ENCODE data around the gene ARID1A.
A peak's percentile ranks its signal among the peaks of the same experiment; 100 is the strongest.

Gene ARID1A

GRCh38 chr1:26747048-26747447, 51.2 kb downstream of the ARID1A start:
- no peak for TF ChIP-seq GATA1 (IDR thresholded peaks at IDR 0.05; ENCODE audit: low read depth, low read length)
- no peak for DNase-seq

GRCh38 chr1:26748351-26748750, 52.5 kb downstream of the ARID1A start:
- no peak for TF ChIP-seq GATA1 (IDR thresholded peaks at IDR 0.05; ENCODE audit: low read depth, low read length)
- no peak for TF ChIP-seq POLR2A (IDR thresholded peaks at IDR 0.05; ENCODE audit: low read length)
- DNase-seq = no peak

GRCh38 chr1:26749458-26749857, 53.6 kb downstream of the ARID1A start:
- TF ChIP-seq GATA1 (IDR thresholded peaks at IDR 0.05; ENCODE audit: low read depth, low read length) (no peak), POLR2A (IDR thresholded peaks at IDR 0.05; ENCODE audit: low read length) (no peak)
- DNase-seq = no peak

- peak in 1 of 2 experiments; percentile 32 for DNase-seq
- no peak for TF ChIP-seq POLR2A (IDR thresholded peaks at IDR 0.05; ENCODE audit: low read length)
- TF ChIP-seq GATA1 (IDR thresholded peaks at IDR 0.05; ENCODE audit: low read depth, low read length) = no peak
These were observed 54.6 kb downstream of the ARID1A start for GRCh38 chr1:26750428-26750827.

- no peak for TF ChIP-seq GATA1 (IDR thresholded peaks at IDR 0.05; ENCODE audit: low read depth, low read length)
- TF ChIP-seq POLR2A (IDR thresholded peaks at IDR 0.05; ENCODE audit: low read length) = no peak
- DNase-seq = no peak
These were observed 56.7 kb downstream of the ARID1A start for GRCh38 chr1:26752519-26752918.

GRCh38 chr1:26754086-26754874, 58.5 kb downstream of the ARID1A start:
- TF ChIP-seq POLR2A (IDR thresholded peaks at IDR 0.05; ENCODE audit: low read length) (no peak), GATA1 (IDR thresholded peaks at IDR 0.05; ENCODE audit: low read depth, low read length) (no peak)
- no peak for DNase-seq

GRCh38 chr1:26758358-26758757, 62.5 kb downstream of the ARID1A start:
- no peak for DNase-seq
- TF ChIP-seq POLR2A (IDR thresholded peaks at IDR 0.05; ENCODE audit: low read length) (no peak), GATA1 (IDR thresholded peaks at IDR 0.05; ENCODE audit: low read depth, low read length) (no peak)

- TF ChIP-seq GATA1 (IDR thresholded peaks at IDR 0.05; ENCODE audit: low read depth, low read length) = no peak
- TF ChIP-seq POLR2A (IDR thresholded peaks at IDR 0.05; ENCODE audit: low read length) = no peak
- DNase-seq = no peak
These were observed 63.7 kb downstream of the ARID1A start for GRCh38 chr1:26759531-26759930.

GRCh38 chr1:26761217-26761616, 65.4 kb downstream of the ARID1A start:
- DNase-seq = no peak
- TF ChIP-seq POLR2A (IDR thresholded peaks at IDR 0.05; ENCODE audit: low read length) (no peak), GATA1 (IDR thresholded peaks at IDR 0.05; ENCODE audit: low read depth, low read length) (no peak)

GRCh38 chr1:26767714-26768113, 71.9 kb downstream of the ARID1A start:
- DNase-seq = no peak
- TF ChIP-seq GATA1 (IDR thresholded peaks at IDR 0.05; ENCODE audit: low read depth, low read length) = no peak
- TF ChIP-seq POLR2A (IDR thresholded peaks at IDR 0.05; ENCODE audit: low read length) = no peak

GRCh38 chr1:26768755-26769154, 72.9 kb downstream of the ARID1A start:
- no peak for DNase-seq
- TF ChIP-seq GATA1 (IDR thresholded peaks at IDR 0.05; ENCODE audit: low read depth, low read length) (no peak), POLR2A (IDR thresholded peaks at IDR 0.05; ENCODE audit: low read length) (no peak)

- no peak for TF ChIP-seq POLR2A (IDR thresholded peaks at IDR 0.05; ENCODE audit: low read length)
- TF ChIP-seq GATA1 (IDR thresholded peaks at IDR 0.05; ENCODE audit: low read depth, low read length) = no peak
- DNase-seq = no peak
These were observed 75.4 kb downstream of the ARID1A start for GRCh38 chr1:26771285-26771642.

- peak in 1 of 2 experiments; percentile 88 for DNase-seq
These were observed 76.0 kb downstream of the ARID1A start for GRCh38 chr1:26771643-26772321.

GRCh38 chr1:26772687-26773086, 76.9 kb downstream of the ARID1A start:
- TF ChIP-seq POLR2A (IDR thresholded peaks at IDR 0.05; ENCODE audit: low read length) (no peak), GATA1 (IDR thresholded peaks at IDR 0.05; ENCODE audit: low read depth, low read length) (no peak)

More at GRCh38 chr1:26771643-26772321, 76.0 kb downstream of the ARID1A start:
- no peak for TF ChIP-seq GATA1 (IDR thresholded peaks at IDR 0.05; ENCODE audit: low read depth, low read length)

GRCh38 chr1:26774462-26774861, 78.6 kb downstream of the ARID1A start:
- no peak for DNase-seq
- TF ChIP-seq GATA1 (IDR thresholded peaks at IDR 0.05; ENCODE audit: low read depth, low read length) (no peak), POLR2A (IDR thresholded peaks at IDR 0.05; ENCODE audit: low read length) (no peak)

More at GRCh38 chr1:26772687-26773086, 76.9 kb downstream of the ARID1A start:
- DNase-seq = no peak
